Islet of Langerhans (tissue), 1 donor: Measurements from ENCODE around the gene TBC1D2B.
"Not testable (repeated sequence)": the region's sequence is repeated elsewhere in the genome, so short reads cannot be mapped to it uniquely, and the experiment has no call there.

Experiments used
- FAIRE-seq: peaks from one replicate; lab custom pipeline; 2011; peaks lifted over from hg19 to GRCh38; lab: Jason Lieb, UNC

Gene TBC1D2B

DNA sequence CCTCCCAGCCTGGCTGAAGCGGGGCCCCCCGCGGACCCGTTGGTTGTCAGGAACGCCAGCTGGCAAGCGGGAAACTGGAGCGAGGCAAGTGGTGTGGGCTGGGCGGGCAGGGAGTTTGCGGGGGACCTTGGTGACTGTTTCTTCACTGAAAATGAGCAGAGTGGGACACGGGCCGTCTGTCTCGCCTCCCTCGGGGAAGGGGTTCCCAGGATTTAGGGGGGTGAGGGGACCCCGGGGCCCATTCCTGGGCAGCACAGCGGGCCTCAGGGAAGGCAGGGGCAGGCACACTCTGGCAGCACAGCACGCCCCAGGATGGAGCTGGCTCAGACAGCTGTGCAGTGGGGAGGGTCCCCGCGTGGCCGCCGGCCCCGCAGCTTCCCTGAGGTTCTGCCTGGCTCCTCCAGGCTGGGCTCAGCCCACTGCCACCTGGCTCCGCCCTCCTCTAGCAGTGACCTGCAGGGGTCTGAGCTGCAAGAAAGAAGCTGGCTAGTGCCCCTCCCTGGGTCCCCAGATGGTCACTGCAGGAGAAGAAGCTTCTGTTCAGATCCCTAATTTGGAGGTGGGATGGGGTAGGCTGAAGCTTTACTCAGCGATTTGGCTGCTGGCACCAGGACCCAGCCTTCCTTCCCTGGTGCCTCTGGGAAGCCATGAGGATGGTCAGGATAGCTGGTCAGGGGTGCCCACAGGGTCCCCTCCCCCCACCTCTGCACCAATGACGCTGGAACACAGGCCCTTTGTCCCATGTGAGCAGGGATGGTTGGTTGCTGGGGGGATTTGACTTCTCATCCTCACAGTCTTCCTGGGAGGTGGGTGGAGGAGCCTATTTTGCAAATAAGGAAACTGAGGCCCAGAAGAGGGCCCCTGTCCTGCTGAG lies 90.4 kb downstream of the TBC1D2B start:
- no peak for FAIRE-seq

DNA sequence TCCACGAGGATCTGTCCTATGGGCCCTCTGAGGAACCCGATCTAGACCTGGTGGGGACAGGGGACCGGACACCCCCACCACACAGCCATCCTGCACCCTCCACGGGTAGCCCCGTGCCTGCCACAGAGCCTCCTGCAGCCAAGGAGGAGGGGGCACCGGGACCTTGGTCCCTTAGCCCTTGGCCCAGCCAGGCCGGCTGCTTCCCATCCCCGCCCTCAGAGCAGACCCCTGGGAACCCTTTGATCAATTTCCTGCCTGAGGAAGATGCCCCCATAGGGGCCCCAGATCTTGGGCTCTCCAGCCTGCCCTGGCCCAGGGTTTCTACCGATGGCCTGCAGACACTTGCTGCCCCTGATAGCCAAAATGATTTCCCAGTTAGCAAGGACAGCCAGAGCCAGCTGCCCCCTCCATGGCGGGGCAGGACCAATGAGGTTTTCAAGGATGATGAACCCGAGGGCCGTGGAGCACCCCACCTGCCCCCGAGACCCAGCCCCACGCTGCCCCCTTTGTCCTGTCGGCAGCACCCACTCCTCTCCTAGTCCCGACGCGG lies 91.5 kb downstream of the TBC1D2B start:
- FAIRE-seq = no peak

DNA sequence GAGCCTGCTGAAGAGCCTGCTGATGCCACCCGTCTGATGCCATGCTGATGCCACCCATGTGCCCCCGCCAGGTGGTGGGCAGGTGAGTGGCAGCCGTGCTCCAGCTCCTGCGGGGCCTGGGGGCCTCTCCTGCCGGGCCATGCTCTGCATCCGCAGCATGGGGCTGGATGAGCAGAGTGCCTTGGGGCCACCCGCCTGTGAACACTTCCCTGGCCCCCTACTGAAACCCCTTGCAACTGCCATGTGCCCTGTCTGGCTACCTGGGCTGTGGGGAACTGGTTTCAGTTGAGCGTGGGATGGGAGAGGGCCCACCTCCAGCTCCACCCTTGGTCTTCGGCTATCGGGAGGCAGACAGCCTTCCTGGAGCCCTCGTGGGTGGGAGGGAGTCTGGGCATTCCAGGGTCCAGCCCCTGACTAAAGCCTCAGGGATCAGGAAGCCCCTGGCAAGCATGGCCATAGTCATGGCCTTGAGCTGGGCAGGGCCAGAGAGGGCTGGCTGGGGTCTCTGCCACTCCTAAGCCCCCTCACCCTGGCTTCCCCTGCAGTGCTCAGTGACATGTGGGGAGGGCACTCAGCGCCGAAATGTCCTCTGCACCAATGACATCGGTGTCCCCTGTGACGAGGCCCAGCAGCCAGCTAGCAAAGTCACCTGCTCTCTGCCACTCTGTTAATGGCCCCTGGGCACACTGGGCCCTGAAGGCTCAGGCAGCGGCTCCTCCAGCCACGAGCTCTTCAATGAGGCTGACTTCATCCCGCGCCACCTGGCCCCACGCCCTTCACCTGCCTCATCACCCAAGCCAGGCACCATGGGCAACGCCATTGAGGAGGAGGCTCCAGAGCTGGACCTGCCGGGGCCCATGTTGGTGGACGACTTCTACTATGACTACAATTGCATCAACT lies 92.2 kb downstream of the TBC1D2B start:
- no peak for FAIRE-seq

DNA sequence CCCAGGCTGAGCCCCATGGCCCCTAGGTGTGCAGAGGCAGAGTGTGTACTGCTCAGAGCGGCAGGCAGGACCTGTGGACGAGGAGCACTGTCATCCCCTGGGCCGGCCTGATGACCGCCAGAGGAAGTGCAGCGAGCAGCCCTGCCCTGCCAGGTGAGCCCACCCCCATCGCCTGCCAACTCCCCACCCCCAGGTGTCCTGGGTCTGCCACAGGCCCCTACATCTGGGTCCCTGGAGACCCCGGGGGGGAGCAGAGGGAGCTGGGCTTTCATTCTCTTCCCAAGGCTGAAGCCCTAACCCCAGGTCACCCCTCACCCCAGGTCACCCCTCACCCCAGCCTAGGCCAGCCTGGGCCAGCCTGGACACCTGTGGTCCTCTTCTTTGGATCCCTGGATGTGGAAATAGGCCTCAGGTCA lies 93.1 kb downstream of the TBC1D2B start:
- FAIRE-seq = no peak

DNA sequence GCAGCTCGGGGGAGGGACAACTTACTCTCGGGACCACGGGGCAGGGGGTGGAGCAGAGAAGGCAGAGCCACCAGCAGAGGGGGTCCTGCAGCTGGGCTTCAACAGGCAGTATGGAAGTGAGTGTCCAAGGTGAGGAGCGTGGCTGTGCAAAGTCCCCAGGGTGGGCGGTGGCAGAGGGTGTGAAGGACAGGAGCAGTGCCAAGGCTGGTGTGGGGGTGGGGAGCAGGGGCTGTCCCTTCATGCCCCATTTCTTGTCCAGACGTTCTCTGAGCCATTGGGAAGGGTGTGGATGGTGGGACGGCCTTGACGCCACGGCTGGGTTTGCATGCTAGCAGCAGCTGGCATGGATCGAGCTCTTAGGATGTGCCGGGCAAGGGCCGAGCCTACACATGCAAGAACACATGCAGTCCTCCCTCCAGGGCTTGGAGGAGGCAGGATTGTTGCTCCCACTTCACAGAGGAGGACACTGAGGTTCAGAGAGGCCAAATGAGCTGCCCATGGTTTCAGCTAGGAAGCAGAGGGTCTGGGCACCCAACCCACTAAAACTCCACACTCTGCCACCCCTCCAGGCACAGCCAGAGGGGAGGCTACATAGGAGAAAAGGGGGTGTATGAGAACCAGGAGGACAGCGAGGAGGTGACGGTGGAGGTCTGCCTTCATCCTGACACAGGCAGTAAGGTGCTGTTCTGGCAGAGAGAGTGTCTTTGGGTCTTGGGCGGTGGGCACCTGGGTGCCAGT lies 93.6 kb downstream of the TBC1D2B start:
- no peak for FAIRE-seq

DNA sequence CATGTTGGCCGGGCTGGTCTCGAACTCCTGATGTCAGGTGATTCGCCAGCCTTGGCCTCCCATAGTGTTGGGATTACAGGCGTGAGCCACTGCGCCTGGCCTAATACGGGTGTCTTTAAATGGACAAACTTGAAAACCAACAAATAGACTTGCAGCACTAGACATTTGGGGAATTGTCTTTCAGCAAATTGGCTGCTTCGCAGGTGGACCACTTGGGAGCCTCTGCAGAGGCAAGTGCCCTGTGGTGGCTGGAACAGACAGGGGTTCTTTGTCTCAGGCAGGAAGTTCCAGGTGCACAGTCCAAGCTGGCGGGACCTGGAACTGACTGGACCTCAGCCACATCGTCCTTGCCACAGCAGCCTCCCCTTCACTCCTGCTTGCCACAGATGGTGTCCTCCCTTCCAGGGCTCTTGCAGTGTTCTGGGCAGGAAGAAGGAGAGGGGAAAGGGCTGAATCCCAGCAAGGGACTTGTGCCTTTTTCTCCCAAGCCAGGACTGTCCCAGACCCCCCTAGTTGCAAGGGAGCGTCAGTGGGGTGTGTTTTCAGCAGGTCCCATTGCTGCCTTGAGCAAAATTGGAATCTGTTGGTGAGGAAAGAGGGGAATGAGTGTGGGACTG lies 94.3 kb downstream of the TBC1D2B start:
- no peak for FAIRE-seq

DNA sequence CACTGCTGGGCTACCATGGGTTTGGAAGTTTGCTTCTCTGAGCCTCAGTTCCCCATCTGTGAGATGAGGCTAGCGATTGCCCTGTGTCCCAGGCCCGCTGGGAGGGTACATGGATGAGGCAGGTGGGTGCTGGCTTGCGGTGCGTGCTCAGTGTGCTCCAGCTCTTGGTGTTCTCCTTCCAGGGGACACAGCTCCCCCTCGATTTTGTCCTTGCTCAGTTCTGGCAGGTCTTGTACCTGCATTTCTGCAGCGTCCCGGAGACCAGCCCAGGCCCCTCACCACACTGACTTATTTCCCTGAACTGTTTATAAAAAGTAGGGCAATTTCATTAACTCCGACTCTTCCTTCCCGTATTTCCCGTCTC lies 95.4 kb downstream of the TBC1D2B start:
- no peak for FAIRE-seq

DNA sequence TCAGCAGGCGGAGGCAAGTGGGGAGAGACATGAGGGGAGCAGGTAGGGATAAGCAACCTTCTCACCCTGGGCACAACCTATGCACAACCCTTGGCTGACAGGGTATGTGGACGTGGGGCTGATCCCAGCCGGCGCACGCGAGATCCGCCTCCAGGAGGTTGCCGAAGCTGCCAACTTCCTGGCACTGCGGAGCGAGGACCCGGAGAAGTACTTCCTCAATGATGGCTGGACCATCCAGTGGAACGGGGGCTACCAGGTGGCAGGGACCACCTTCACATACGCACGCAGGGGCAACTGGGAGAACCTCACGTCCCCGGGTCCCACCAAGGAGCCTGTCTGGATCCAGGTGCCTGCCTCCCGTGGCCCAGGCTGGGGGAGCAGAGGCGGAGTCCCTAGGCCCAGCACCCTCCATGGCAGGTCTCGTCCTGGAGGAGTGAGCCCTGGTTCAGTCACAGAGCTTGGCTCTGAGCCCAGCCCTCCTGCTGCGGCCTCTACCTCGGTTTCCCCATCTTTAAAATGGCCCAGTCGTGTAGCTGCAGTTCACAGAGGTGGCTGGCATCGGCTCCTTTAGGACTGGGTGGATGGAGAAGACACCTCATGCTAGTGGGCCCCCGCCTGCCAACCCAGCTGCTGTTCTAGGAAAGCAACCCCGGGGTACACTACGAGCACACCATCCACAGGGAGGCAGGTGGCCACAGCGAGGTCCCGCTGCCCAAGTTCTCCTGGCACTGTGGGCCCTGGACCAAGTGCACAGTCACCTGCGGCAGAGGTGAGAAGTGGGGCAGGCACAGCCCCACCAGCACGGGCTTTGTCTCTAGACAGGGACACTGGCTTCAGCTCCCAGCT lies 96.0 kb downstream of the TBC1D2B start:
- FAIRE-seq = no peak

DNA sequence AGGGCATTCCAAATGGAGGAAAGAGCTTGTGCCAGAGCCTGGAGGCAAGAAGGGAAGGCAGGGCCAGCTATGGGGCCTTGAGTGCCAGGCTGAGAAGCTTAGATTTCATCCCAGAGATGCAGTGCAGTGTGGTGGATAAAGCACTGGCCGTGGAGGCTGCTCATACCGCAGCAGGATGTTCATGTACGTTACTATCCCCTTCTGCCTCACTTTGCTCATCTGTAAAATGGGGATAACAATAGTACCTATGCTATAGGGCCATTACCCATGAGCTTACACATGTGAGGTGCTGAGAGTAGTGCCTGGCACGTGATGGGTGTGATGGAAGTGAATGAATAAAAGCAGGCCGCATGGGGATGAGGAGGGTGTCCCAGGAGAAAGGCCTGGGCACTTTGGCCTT lies 96.8 kb downstream of the TBC1D2B start:
- FAIRE-seq = not testable (repeated sequence)

DNA sequence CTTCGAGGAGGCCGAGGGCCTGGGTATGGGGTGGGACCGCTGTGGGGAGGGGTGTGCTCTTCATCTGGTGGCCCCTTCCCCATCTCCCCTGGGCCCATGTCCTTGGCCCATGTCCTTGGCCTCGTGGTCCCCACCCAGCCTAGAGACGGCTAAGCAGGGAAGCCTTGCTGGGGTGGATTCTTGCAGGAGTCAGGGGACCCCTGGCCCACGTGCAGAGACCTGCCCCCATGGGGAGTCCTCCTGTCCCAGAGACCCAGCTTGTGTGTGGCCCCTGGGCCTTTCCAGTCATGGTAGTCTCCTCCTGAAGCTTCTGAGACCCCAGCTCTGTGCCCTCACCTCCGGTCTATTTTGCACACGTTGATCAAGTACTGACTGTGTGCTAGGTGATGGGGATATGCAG lies 97.4 kb downstream of the TBC1D2B start:
- no peak for FAIRE-seq

DNA sequence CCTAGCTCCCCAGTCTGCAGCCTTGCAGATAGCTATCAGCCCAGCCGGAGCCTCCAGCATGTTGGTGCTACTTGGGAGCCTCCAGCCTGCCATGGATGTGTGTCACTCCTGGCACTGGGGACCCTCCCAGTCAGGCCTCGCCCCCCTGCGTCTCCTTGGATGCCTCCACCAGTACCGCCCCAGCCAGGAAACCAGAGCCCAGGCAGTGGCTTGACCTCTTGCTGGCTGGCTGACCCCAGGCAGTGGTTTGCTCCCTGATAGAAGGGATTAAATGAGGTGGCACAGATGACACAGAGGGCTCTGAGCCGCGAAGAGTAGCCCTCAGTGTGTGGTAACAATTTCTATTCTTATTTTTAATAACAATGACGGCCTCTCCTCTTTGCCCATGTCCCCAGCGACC lies 98.4 kb downstream of the TBC1D2B start:
- not testable (repeated sequence) for FAIRE-seq

DNA sequence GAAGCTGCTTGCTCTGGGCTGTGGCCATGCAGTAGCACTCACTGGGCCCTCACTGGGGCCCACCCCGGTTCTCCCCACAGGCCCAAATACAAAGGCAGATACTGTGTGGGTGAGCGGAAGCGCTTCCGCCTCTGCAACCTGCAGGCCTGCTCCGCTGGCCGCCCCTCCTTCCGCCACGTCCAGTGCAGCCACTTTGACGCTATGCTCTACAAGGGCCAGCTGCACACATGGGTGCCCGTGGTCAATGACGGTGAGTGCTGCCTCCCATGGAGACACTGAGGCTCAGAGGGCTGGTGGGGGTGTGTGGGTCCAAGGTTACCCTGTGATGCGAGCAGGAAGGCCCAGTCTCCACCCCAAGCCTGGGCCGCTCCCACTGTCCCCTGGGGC lies 98.8 kb downstream of the TBC1D2B start:
- FAIRE-seq = not testable (repeated sequence)

DNA sequence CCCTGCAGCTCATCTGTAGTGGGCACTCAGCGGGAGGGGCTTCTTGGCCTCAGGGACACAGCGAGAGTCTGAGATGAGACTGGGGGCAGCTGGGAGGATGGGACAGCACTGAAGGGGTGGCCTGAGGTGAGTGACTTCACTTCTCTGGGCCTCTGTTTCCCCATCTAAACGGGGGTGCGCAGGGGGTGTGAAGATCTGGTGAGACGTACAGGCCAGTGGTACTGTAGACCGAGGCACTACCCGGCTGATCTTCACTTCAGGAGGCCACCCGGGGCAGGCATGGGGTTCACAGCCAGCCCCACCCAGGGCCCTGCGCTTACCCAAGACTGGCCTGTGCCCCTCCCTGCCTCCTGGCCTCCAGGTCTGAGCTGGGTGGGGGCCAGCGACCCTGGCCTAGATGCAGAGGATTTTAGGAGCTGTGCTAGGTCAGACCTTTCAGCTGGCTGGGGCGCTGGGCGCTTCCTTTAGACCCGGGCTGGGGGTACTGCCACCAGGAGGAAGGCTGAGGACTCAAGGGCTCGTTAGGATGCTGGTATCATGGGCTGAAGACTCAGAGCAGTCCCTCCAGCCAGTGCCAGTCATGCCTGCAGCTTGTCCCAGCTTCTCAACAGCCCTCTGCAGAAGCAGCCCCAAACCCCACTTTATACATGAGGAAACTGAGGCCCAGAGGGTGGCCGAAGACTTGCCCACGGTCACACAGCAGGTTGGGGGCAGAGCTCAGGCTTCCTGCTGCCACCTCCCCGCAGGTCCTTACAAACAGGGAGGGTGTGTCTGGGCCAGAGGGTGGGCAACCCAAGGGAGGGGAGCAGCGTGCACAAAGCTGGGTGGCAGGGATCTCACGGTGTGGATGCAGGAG lies 99.4 kb downstream of the TBC1D2B start:
- not testable (repeated sequence) for FAIRE-seq

DNA sequence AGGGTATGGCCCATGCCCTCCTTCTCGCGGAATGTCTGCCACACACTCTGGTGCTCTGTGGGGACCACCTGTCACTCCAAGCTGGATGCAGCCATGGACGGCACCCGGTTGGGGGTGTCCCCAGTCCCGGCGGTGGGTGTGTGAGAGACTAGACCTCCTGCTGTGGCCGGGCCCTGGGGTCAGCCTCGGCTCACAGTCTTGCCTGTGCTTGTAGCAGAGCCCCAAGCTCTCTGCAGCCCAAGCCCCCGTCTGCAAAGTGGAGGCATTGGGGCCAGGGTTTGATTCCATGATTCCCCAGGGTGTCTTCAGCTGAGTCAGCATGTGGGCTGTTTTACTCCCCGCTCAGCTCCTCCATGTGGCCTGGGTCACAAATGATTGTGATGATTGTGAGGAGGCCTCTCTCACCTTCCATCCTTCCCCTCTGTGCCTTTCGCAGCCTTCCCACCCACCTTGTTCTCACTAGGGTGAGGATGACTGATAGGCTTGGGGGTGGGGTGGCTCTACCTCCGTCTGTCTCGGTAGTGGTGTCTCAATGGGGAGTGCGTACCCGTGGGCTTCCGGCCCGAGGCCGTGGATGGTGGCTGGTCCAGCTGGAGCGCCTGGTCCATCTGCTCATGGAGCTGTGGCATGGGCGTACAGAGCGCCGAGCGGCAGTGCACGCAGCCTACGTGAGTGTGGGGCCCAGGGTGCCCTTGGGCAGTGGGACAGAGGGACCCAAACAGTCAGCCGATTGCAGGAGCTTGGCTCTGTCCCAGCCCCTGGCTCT lies 100.6 kb downstream of the TBC1D2B start:
- FAIRE-seq = not testable (repeated sequence)

DNA sequence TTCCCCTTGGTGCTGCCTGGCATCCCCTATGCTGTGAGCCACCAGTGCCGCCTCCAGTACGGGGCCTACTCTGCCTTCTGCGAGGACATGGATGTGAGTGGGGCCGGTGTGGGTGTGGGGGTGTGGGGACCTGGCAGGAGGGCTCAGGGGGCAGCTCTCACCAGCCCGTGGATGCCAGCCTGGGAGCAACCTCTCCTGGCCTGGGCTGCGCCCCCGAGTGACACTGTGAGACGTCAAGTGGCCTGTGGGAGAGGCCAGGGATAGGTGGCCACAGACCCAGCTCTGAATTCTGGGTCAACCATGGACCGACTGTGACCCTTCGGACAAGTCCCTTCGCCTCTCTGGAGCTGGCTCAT lies 101.4 kb downstream of the TBC1D2B start:
- not testable (repeated sequence) for FAIRE-seq

DNA sequence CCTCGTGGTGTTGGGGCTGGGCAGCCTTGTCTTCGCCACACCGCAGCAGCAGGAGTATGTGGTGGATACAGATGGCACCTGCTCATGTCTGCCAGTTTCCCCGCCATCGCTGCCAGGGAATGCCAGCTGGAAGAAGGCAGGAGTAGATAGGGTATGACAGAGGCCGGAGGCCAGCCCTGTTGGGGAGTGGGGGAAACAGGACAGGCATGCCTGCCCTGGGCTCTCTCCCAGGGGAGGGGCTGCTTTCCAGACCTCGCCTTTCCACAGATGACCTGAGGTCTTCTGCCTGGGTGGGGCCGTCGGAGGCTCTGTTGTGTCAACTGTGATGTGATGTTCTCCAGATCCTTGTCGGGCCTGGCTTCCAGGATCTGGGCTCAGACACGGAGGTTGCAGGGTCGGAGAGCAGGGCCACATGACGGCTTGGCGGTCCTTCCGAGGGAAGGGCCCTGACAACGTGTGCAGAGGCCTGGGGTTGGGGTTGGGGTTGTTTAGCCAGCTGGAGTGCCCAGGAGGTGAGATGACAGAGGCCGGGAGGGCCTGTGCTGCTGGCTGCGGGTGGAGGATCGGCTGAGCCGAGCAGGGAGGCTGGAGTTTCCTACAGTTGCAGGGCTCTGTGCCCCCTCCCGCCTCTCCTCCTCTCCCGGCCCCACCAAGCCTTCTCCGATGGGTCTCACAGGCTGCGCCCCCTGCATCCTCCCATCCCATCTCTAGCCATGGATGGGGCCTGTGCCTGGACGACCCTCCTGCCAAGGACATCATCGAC lies 102.0 kb downstream of the TBC1D2B start:
- no peak for FAIRE-seq

DNA sequence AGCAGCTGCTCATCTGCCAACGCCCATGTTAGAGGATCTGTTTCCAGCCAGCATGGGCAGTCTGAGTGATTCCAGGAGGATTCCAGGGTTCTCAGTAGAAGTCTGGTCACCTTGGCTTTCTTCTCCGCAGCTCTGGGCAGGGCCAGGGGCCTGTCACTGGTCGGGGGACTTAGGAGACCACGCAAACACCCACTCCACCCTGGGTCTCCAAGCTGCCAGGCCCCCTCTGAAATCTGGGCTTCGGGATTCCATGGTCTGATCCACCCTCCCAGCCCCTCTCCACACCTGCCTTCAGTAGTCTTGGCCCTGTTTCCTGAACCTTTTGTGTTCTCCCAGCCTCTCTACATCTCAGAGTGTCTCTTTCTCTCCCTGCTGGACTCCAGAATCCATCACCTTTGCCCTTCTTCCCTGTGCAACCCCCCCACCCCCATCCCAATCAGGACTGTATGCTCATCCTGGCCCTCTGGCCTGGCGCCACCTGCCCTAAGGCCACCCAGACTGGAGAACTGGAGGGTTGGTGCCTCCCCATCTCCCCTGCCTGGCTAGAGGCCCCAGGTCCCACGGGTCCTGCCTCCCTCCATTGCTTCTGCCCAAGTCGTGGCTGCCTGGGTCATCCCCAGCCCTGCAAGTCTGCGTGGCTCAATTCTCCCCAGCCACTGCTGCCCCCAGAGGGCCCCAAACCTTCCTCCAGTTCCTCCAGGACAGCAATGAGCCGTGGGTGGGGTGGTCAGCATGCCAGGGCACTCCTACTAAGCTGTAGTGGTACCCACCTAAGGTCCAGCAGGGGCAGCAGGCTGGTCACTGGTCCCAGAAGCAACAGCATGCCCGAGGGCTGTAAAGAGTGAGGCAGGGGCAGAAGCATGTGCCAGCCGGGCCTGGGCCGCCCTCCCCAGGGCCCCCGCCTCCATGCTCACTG lies 102.8 kb downstream of the TBC1D2B start:
- no peak for FAIRE-seq

DNA sequence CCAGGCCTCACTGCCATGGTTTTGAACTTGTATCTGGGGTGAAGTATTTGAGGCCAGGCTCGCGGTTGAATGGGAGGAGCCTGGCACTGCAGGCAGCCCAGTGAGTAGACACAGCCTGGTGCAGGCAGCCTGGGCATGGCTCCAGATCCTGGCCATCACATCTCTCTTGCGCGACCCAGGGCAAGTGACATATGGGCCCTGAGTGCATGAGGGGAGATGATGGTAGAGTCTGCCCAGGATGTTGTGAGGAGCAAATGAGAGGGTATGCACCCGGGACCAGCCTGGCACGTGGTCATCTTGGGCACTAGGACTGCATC lies 103.5 kb downstream of the TBC1D2B start:
- FAIRE-seq = no peak
